ENCODE data around the gene ARPC2.

Gene ARPC2

DNA sequence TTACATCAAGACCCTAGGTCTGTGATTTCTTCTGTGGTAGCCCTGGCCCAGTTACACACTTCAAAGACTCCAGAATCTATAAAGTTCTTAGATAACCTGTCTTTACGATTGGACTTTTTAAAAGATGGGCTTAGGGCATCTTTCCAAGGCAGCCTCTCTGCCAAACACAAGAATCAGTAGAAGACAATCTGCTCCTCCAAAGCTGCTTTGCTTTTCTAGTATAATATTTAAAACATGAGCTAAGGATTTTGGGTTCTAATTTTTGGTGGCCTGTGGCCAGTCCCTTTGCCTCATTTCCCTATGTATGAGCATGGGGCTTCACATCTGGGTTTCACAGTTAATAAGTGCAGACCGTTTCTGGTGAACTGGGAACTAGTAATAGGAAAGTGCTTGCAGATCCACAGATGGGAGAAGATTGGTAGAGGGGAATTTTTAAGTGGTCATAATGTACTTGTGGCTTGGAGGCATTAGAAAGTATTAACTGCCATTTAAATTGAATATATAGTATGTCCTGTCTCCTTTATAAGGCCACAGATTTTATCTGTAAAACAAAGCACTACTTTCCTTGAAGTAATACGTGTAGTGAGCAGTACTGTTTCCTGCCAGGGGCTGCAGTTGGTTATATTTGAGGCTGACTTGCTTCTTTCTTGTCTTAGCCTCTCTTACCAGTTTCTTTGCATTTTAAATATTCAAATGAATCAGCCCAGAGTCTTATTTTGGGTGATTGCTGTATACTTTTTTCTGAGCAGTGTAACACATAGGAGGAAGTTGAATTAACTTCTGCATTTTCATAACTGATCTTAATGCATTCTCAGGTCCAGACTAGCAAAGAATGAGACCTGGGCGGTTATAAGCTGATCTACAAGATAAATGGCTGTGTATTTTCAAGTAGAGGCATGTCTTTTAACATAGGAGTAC is 1.5 kb downstream of the ARPC2 start:
- Histone ChIP-seq H3K9me3 (ENCODE audit: control insufficient read depth in 1 of 2, low read length in 2 of 2) (no peaks in the 10 kb centered on the region), H3K4me3 (ENCODE audit: low read depth in 1 of 2, low read length in 2 of 2) (peak overlapping the region; percentile 74 to 96), H3K27me3 (ENCODE audit: low read depth, low read length) (no peaks in the 10 kb centered on the region), H3K36me3 (ENCODE audit: control insufficient read depth in 1 of 2, insufficient read depth in 2 of 2, low read length in 2 of 2) (peaks cover 4% of the 10 kb centered on the region in 2 donors), H3K27ac (ENCODE audit: low read length) (peak overlapping the region; percentile 70), H3K4me1 (ENCODE audit: control insufficient read depth in 1 of 2, insufficient read depth in 2 of 2, low read length in 2 of 2) (peaks cover 31 to 51% of the 10 kb centered on the region in 2 donors)

DNA sequence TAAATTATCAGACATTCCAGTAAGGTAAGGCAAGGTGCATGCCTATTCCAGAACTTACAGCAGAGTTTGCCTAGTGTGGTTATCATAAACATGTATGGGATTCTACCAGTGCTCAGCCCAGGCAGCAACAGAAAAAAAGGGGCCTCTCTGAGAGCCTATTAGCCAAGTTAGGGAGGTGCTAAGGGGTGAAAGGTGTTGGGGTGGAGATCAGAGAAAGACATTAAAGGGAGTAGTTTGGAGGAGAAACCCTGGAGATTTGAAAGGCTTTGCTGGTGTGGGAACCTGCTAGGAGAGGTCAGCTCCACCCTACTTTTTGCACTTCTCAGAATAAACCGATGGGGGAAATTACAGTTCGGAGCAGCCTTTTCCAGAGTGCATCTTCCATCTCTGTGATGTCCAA is 2.9 kb downstream of the ARPC2 start:
- H3K9me3 ChIP-seq (ENCODE audit: control insufficient read depth in 1 of 2, low read length in 2 of 2), result no peaks in the 10 kb centered on the region
- peaks cover 10% of the 10 kb centered on the region in 2 donors for H3K36me3 ChIP-seq (ENCODE audit: control insufficient read depth in 1 of 2, insufficient read depth in 2 of 2, low read length in 2 of 2)
- no peaks in the 10 kb centered on the region for H3K27me3 ChIP-seq (ENCODE audit: low read depth, low read length)
- H3K4me1 ChIP-seq (ENCODE audit: control insufficient read depth in 1 of 2, insufficient read depth in 2 of 2, low read length in 2 of 2), result peaks cover 40 to 65% of the 10 kb centered on the region in 2 donors
- peak overlapping the region; percentile 2 to 46 for H3K4me3 ChIP-seq (ENCODE audit: low read depth in 1 of 2, low read length in 2 of 2)
- H3K27ac ChIP-seq (ENCODE audit: low read length), result no peak overlapping the region

DNA sequence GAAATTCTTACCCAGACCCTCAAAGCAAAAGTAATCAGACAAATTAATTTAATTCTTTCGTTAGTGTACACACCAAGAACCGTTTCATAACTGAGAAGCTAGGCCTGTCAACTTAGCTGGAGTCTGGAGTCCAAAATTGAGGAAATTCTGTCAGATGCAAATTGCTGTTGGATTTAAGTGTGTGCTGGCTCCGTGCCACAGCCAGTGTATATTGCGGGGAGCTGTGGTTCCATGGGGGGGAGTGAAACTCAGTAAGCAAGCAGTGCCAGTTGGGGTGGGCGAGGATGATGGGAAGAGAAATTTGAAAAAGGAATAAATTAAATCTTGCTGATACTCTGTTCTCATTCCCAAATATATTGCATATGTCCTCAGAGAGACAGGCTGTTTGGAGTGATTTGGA is 4.0 kb downstream of the ARPC2 start:
- Histone ChIP-seq H3K4me1 (ENCODE audit: control insufficient read depth in 1 of 2, insufficient read depth in 2 of 2, low read length in 2 of 2) (peaks cover 40 to 65% of the 10 kb centered on the region in 2 donors), H3K9me3 (ENCODE audit: control insufficient read depth in 1 of 2, low read length in 2 of 2) (no peaks in the 10 kb centered on the region), H3K4me3 (ENCODE audit: low read depth in 1 of 2, low read length in 2 of 2) (peak overlapping the region in 1 of 2 donors; percentile 26), H3K36me3 (ENCODE audit: control insufficient read depth in 1 of 2, insufficient read depth in 2 of 2, low read length in 2 of 2) (peaks cover 10 to 13% of the 10 kb centered on the region in 2 donors), H3K27ac (ENCODE audit: low read length) (no peak overlapping the region), H3K27me3 (ENCODE audit: low read depth, low read length) (no peaks in the 10 kb centered on the region)

DNA sequence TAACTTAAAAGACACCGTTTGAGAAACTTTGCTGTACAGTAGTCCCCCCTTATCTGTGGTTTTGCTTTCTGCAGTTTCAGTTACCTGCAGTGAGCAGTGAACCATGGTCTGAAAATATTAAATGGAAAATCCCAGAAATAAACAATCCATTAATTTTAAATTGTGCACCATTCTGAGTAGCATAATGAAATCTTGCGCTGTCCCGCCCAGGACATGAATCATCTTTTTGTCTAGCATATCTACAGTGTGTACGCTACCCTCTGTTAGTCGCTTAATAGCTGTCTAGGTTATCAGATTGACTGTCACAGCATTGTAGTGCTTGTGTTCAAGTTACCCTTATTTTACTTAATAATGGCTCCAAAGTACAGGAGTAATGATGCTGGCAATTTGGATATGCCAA is 6.1 kb downstream of the ARPC2 start:
- no peaks in the 10 kb centered on the region for H3K27me3 ChIP-seq (ENCODE audit: low read depth, low read length)
- peaks cover 40 to 65% of the 10 kb centered on the region in 2 donors for H3K4me1 ChIP-seq (ENCODE audit: control insufficient read depth in 1 of 2, insufficient read depth in 2 of 2, low read length in 2 of 2)
- H3K27ac ChIP-seq (ENCODE audit: low read length), result peak overlapping the region; percentile 30
- H3K9me3 ChIP-seq (ENCODE audit: control insufficient read depth in 1 of 2, low read length in 2 of 2), result no peaks in the 10 kb centered on the region
- peaks cover 13 to 21% of the 10 kb centered on the region in 2 donors for H3K36me3 ChIP-seq (ENCODE audit: control insufficient read depth in 1 of 2, insufficient read depth in 2 of 2, low read length in 2 of 2)
- H3K4me3 ChIP-seq (ENCODE audit: low read depth in 1 of 2, low read length in 2 of 2), result no peak overlapping the region

DNA sequence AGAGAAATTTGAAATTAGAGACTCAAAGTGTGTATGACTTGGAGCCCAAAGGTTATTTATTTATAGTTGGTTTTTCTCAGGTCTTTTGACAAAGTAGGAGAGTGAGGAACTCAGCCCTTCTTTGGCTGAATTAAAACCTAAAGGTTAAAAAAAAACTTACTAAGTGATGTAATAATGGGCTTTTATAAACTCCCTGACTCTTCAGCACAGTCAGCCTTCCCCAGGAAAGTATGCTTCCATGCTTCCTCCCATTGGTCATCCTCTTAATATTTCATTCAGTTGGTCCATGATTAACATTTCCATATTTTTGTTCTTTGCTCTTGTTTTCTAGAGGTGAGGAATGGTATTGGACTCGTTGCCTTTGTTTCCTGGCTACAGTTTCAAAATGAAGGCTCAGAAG is 7.2 kb downstream of the ARPC2 start:
- H3K9me3 ChIP-seq (ENCODE audit: control insufficient read depth in 1 of 2, low read length in 2 of 2), result no peaks in the 10 kb centered on the region
- peaks cover 22 to 32% of the 10 kb centered on the region in 2 donors for H3K36me3 ChIP-seq (ENCODE audit: control insufficient read depth in 1 of 2, insufficient read depth in 2 of 2, low read length in 2 of 2)
- no peak overlapping the region for H3K4me3 ChIP-seq (ENCODE audit: low read depth in 1 of 2, low read length in 2 of 2)
- peaks cover 41 to 64% of the 10 kb centered on the region in 2 donors for H3K4me1 ChIP-seq (ENCODE audit: control insufficient read depth in 1 of 2, insufficient read depth in 2 of 2, low read length in 2 of 2)
- H3K27me3 ChIP-seq (ENCODE audit: low read depth, low read length), result no peaks in the 10 kb centered on the region
- H3K27ac ChIP-seq (ENCODE audit: low read length), result no peak overlapping the region

DNA sequence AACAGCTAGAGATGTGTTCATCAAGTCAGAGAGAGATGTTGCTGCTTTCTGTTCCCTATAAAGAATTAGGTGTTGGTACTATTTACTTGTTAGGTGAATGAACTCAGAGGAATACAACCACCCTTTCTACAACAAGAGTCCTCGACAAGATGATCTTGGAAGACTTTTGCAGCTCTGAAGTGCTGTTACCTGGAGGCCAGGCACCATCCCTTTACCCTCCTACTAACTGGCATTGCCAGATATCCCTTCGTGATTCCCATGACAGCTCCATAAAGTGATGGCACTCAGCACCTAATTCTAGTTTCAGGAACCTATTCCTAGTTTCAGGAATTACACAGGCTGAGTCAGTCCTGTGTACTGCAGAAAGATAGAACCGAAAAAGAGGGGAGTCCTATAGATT is 9.9 kb downstream of the ARPC2 start:
- peaks cover 24 to 54% of the 10 kb centered on the region in 2 donors for H3K4me1 ChIP-seq (ENCODE audit: control insufficient read depth in 1 of 2, insufficient read depth in 2 of 2, low read length in 2 of 2)
- no peak overlapping the region for H3K27ac ChIP-seq (ENCODE audit: low read length)
- H3K36me3 ChIP-seq (ENCODE audit: control insufficient read depth in 1 of 2, insufficient read depth in 2 of 2, low read length in 2 of 2), result peaks cover 28% of the 10 kb centered on the region in 2 donors
- H3K9me3 ChIP-seq (ENCODE audit: control insufficient read depth in 1 of 2, low read length in 2 of 2), result no peaks in the 10 kb centered on the region
- no peak overlapping the region for H3K4me3 ChIP-seq (ENCODE audit: low read depth in 1 of 2, low read length in 2 of 2)
- H3K27me3 ChIP-seq (ENCODE audit: low read depth, low read length), result no peaks in the 10 kb centered on the region

DNA sequence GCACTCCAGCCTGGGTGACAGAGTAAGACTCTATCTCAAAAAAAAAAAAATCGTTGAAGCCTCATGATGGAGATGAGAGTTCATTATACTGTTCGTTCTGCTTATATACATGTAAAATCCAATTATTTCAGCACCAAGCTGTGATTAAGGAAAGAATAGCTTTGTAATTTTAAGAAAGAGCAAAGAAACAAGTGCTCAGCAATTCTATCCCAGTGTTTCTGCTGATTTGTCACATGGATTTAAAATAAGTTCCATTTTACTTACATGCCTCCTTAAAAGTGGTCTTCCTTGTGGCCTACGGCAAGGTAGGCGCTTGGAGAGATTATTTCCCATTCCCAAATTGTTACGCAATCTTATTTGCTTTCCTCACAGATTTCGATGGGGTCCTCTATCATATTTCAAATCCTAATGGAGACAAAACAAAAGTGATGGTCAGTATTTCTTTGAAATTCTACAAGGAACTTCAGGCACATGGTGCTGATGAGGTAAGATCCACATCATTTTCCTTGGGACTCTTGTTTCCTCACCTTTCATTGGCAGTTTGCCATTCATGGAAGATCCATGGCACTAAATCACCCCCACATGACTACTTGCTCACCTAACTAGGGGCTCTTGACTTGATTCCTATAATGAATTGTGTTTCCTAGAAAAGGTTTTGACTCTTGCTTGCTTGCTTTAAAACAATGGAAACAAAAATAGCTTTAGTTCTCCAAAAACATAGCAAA is 11.5 kb downstream of the ARPC2 start:
- Histone ChIP-seq H3K4me3 (ENCODE audit: low read depth in 1 of 2, low read length in 2 of 2) (no peak overlapping the region), H3K27ac (ENCODE audit: low read length) (peak overlapping the region; percentile 74), H3K27me3 (ENCODE audit: low read depth, low read length) (no peaks in the 10 kb centered on the region), H3K4me1 (ENCODE audit: control insufficient read depth in 1 of 2, insufficient read depth in 2 of 2, low read length in 2 of 2) (peaks cover 20 to 38% of the 10 kb centered on the region in 2 donors), H3K36me3 (ENCODE audit: control insufficient read depth in 1 of 2, insufficient read depth in 2 of 2, low read length in 2 of 2) (peaks cover 28 to 33% of the 10 kb centered on the region in 2 donors), H3K9me3 (ENCODE audit: control insufficient read depth in 1 of 2, low read length in 2 of 2) (no peaks in the 10 kb centered on the region)

DNA sequence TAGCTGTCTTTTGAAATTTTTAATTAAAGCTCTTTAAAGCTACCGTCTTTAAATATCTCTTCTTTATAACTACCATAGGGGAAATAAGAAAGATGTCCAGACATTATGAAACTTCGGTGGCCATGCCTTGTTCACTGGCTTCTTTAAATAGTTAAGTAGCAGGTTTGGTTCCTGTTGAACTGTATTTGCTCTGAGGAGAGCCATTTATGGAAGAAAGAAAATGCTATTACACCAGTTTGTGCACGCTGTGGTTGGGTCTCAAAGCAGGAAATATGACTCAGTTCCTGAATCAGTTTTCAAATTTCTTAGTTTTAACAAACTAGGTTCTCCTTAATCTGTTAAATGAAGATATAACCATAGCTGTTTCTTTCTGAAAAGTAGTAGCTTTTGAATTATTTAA is 12.2 kb downstream of the ARPC2 start:
- Histone ChIP-seq H3K4me3 (ENCODE audit: low read depth in 1 of 2, low read length in 2 of 2) (no peak overlapping the region), H3K27ac (ENCODE audit: low read length) (peak overlapping the region; percentile 74), H3K9me3 (ENCODE audit: control insufficient read depth in 1 of 2, low read length in 2 of 2) (no peaks in the 10 kb centered on the region), H3K4me1 (ENCODE audit: control insufficient read depth in 1 of 2, insufficient read depth in 2 of 2, low read length in 2 of 2) (peaks cover 13 to 34% of the 10 kb centered on the region in 2 donors), H3K36me3 (ENCODE audit: control insufficient read depth in 1 of 2, insufficient read depth in 2 of 2, low read length in 2 of 2) (peaks cover 28 to 36% of the 10 kb centered on the region in 2 donors), H3K27me3 (ENCODE audit: low read depth, low read length) (no peaks in the 10 kb centered on the region)

DNA sequence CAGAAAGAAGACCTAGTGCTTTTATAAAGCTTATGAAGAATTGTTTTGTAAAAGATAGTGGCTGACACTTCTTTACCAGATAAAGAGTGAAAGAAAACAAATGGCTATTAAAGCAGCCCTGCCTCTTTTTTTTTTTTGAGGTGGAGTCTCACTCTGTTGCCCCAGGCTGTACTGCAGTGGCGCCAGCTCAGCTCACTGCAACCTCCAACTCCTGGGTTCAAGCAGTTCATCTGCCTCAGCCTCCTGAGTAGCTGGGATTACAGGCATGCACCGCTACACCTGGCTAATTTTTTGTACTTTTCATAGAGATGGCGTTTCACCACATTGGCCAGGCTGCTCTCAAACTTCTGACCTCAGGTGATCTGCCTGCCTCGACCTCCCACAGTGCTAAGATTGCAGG is 12.9 kb downstream of the ARPC2 start:
- Histone ChIP-seq H3K36me3 (ENCODE audit: control insufficient read depth in 1 of 2, insufficient read depth in 2 of 2, low read length in 2 of 2) (peaks cover 24 to 37% of the 10 kb centered on the region in 2 donors), H3K4me3 (ENCODE audit: low read depth in 1 of 2, low read length in 2 of 2) (no peak overlapping the region), H3K9me3 (ENCODE audit: control insufficient read depth in 1 of 2, low read length in 2 of 2) (no peaks in the 10 kb centered on the region), H3K27ac (ENCODE audit: low read length) (peak overlapping the region; percentile 74), H3K27me3 (ENCODE audit: low read depth, low read length) (no peaks in the 10 kb centered on the region), H3K4me1 (ENCODE audit: control insufficient read depth in 1 of 2, insufficient read depth in 2 of 2, low read length in 2 of 2) (peaks cover 11 to 30% of the 10 kb centered on the region in 2 donors)

DNA sequence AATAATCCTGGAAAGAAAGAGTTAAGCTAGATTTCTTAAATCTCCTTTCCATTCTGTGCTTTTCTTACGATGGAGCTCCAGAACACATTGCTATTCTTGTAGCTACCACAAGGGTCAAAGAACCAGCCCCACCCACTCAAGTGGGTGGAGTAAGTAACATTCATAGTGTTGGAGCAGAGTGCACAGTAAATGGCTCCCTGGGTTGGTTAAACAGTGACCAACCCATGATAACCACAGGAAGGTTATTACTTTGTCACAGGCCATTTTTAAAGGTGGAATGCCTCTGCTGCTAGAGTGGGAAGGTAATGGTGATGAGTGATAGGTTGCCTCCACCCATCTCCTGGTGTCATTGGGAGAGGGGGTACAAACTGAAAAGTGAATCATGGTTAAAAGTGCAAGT is 13.9 kb downstream of the ARPC2 start:
- no peaks in the 10 kb centered on the region for H3K27me3 ChIP-seq (ENCODE audit: low read depth, low read length)
- H3K27ac ChIP-seq (ENCODE audit: low read length), result peak overlapping the region; percentile 24
- no peaks in the 10 kb centered on the region for H3K9me3 ChIP-seq (ENCODE audit: control insufficient read depth in 1 of 2, low read length in 2 of 2)
- H3K4me3 ChIP-seq (ENCODE audit: low read depth in 1 of 2, low read length in 2 of 2), result no peak overlapping the region
- H3K36me3 ChIP-seq (ENCODE audit: control insufficient read depth in 1 of 2, insufficient read depth in 2 of 2, low read length in 2 of 2), result peaks cover 31 to 36% of the 10 kb centered on the region in 2 donors
- H3K4me1 ChIP-seq (ENCODE audit: control insufficient read depth in 1 of 2, insufficient read depth in 2 of 2, low read length in 2 of 2), result peaks cover 11 to 29% of the 10 kb centered on the region in 2 donors

DNA sequence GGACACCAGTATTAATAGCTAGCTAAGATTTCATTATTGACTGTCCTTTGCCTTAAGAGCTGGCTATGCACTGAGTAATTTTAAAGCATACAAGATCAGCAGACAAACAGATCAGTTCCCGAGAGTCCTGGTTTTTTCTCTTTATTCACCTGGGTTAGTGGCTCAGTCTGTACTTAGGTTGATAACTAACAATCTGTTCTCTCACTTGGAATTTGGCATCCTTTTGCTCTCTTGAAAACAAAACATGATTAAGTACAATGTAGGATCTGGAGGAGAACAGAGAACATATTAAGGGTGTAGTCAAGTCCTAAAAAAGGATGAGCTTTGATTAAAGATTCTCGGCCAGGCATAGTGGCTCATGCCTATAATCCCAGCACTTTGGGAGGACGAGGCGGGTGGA is 16.6 kb downstream of the ARPC2 start:
- Histone ChIP-seq H3K27me3 (ENCODE audit: low read depth, low read length) (no peaks in the 10 kb centered on the region), H3K4me1 (ENCODE audit: control insufficient read depth in 1 of 2, insufficient read depth in 2 of 2, low read length in 2 of 2) (peaks cover 9 to 27% of the 10 kb centered on the region in 2 donors), H3K36me3 (ENCODE audit: control insufficient read depth in 1 of 2, insufficient read depth in 2 of 2, low read length in 2 of 2) (peaks cover 33 to 36% of the 10 kb centered on the region in 2 donors), H3K9me3 (ENCODE audit: control insufficient read depth in 1 of 2, low read length in 2 of 2) (no peaks in the 10 kb centered on the region), H3K4me3 (ENCODE audit: low read depth in 1 of 2, low read length in 2 of 2) (no peak overlapping the region), H3K27ac (ENCODE audit: low read length) (no peak overlapping the region)

Data from muscle layer of duodenum (tissue), 2 donors.